Measurements from ENCODE around the gene CHST11.

GRCh38 chr12:104805186-104805585, 348.4 kb downstream of the CHST11 start:
- TF ChIP-seq CTCF (IDR thresholded peaks at IDR 0.05; ENCODE audit: low read depth, low read length, poor library complexity, severe bottlenecking) = no peak
- TF ChIP-seq EZH2phosphoT487 (IDR thresholded peaks at IDR 0.05; ENCODE audit: borderline replicate concordance, low read length) = no peak

All from DOHH2 (cell line).